Endothelial cell of umbilical vein (primary cell): ENCODE measurements around the gene ETV6. TPM values are rescaled to one million over a fixed set of nuclear protein-coding genes. Genes with fewer than 3 reads are reported as not detected.

ENCODE experiments used
- BruUV-seq: library from RNA; stranded (reverse); fragments of 400-500 nt; replicated peaks from 2 replicates; lab custom pipeline; 2021; lab: Mats Ljungman, UMichigan
- CTCF ChIA-PET: fragments of 300-600, 350-600 bp; sonication (Branson Sonifier 250); formaldehyde crosslinking; loops from one replicate; lab custom pipeline; 2021; ENCODE audit warnings: antibody characterized with exemption, inconsistent platforms; lab: Charles Lee
- POLR2A ChIA-PET: fragments of 300-600, 350-600 bp; sonication (Branson Sonifier 250); formaldehyde crosslinking; loops from one replicate; lab custom pipeline; 2021; ENCODE audit warnings: antibody characterized with exemption, inconsistent platforms; lab: Charles Lee
- DNase-seq: peaks from one replicate; pipeline ENCODE4 v3.0.0-alpha.2; 2011; ENCODE audit warnings: low read depth, low spot score
- FAIRE-seq: peaks from 2 replicates; lab custom pipeline; 2011; peaks lifted over from hg19 to GRCh38; lab: Jason Lieb, UNC
- H2AFZ ChIP-seq: 2 replicates; pipeline ENCODE4 v1.6.0; 2012; ENCODE audit warnings: low read depth, low read length, control low read depth, inconsistent platforms
- H3K27ac ChIP-seq: 2 replicates; pipeline ENCODE4 v1.5.1; 2011; ENCODE audit warnings: low read depth, mild to moderate bottlenecking, control low read depth, low read length, moderate library complexity; ENCODE audit not compliant: insufficient read depth
- H3K27me3 ChIP-seq, 2 experiments: 2 replicates each; pipeline versions ENCODE4 v1.6.0 to v1.6.1; 2011; ENCODE audit warnings: low read length in 2 of 2, mixed read lengths in 1 of 2; ENCODE audit not compliant: control insufficient read depth in 2 of 2, insufficient read depth in 2 of 2
- H3K36me3 ChIP-seq, 2 experiments: 2 replicates in 1 of 2; 3 replicates in 1 of 2; pipeline ENCODE4 v1.5.1; 2011; ENCODE audit warnings: low read length in 2 of 2, mild to moderate bottlenecking in 1 of 2, moderate library complexity in 1 of 2; ENCODE audit not compliant: control insufficient read depth in 2 of 2, insufficient read depth in 2 of 2; ENCODE audit errors: extremely low read depth in 1 of 2
- H3K4me1 ChIP-seq: 3 replicates; pipeline ENCODE4 v1.5.1; 2011; ENCODE audit warnings: mild to moderate bottlenecking, low read length; ENCODE audit not compliant: control insufficient read depth, insufficient read depth; ENCODE audit errors: extremely low read depth
- H3K4me2 ChIP-seq: 2 replicates; pipeline ENCODE4 v1.6.1; 2011; ENCODE audit warnings: low read length, control low read depth, mixed read lengths; ENCODE audit not compliant: insufficient read depth
- H3K4me3 ChIP-seq, 3 experiments: fragments of 200-600 bp in 1 of 3; sonication (generic), shearing (Covaris generic) in 1 of 3; replicated peaks in 1 of 3; 2 replicates each; pipeline ENCODE4 v1.5.1; 2011 to 2016; ENCODE audit warnings: control low read depth in 3 of 3, low read length in 3 of 3, mild to moderate bottlenecking in 2 of 3, inconsistent platforms in 1 of 3, low read depth in 1 of 3, moderate library complexity in 1 of 3; ENCODE audit not compliant: insufficient read depth in 1 of 3
- H3K79me2 ChIP-seq: 2 replicates; pipeline ENCODE4 v1.6.0; 2012; ENCODE audit warnings: low read length, inconsistent platforms; ENCODE audit not compliant: control insufficient read depth, insufficient read depth
- H3K9ac ChIP-seq: replicated peaks from 2 replicates; pipeline ENCODE3; 2011; ENCODE audit warnings: low read length, control low read depth; ENCODE audit not compliant: insufficient read depth; ENCODE audit errors: extremely low read depth
- H3K9me1 ChIP-seq: replicated peaks from 3 replicates; pipeline ENCODE4 v1.6.0; 2011; ENCODE audit warnings: mild to moderate bottlenecking, low read length; ENCODE audit not compliant: control insufficient read depth, insufficient read depth; ENCODE audit errors: extremely low read depth
- H3K9me3 ChIP-seq: replicated peaks from 2 replicates; pipeline ENCODE4 v1.5.1; 2012; ENCODE audit warnings: low read length, inconsistent platforms; ENCODE audit not compliant: control insufficient read depth, insufficient read depth
- H4K20me1 ChIP-seq: replicated peaks from 2 replicates; pipeline ENCODE3; 2011; ENCODE audit warnings: mild to moderate bottlenecking, low read length; ENCODE audit not compliant: control insufficient read depth, insufficient read depth; ENCODE audit errors: extremely low read depth
- CTCF ChIP-seq, 2 donors: IDR thresholded peaks; 1 replicate in 1 of 2; 2 replicates in 1 of 2; pipeline ENCODE4 v1.5.1; 2011; ENCODE audit warnings: low read length in 2 of 2, mild to moderate bottlenecking in 2 of 2, moderate library complexity in 2 of 2, control low read depth in 1 of 2, inconsistent platforms in 1 of 2, low read depth in 1 of 2; ENCODE audit not compliant: insufficient read depth in 1 of 2; ENCODE audit errors: extremely low read depth in 1 of 2
- EZH2 ChIP-seq: IDR thresholded peaks from 2 replicates; pipeline ENCODE4 v1.6.1; 2012; ENCODE audit warnings: borderline replicate concordance, low read depth, mild to moderate bottlenecking, moderate library complexity, low read length, inconsistent platforms; ENCODE audit not compliant: severe bottlenecking
- FOS ChIP-seq: IDR thresholded peaks from 2 replicates; pipeline ENCODE4 v1.6.1; 2011; ENCODE audit warnings: mild to moderate bottlenecking, low read length, moderate library complexity, borderline replicate concordance; ENCODE audit not compliant: insufficient read depth
- GATA2 ChIP-seq: IDR thresholded peaks from 2 replicates; pipeline ENCODE4 v1.7.0; 2011; ENCODE audit warnings: low read depth, mild to moderate bottlenecking, moderate library complexity, mixed read lengths, low read length; ENCODE audit not compliant: insufficient read length, insufficient read depth
- JUN ChIP-seq: IDR thresholded peaks from 2 replicates; pipeline ENCODE4 v1.6.1; 2011; ENCODE audit warnings: borderline replicate concordance, low read depth; ENCODE audit not compliant: insufficient read length, insufficient read depth
- MAX ChIP-seq: IDR thresholded peaks from 2 replicates; pipeline ENCODE4 v1.6.1; 2011; ENCODE audit not compliant: insufficient read depth, insufficient read length
- MYC ChIP-seq: IDR thresholded peaks from one replicate; pipeline ENCODE4 v1.6.1; 2011; ENCODE audit warnings: mild to moderate bottlenecking, low read depth, low read length
- POLR2A ChIP-seq: IDR thresholded peaks from 2 replicates; pipeline ENCODE4 v1.6.1; 2012; ENCODE audit warnings: low read depth, mild to moderate bottlenecking, control low read depth, low read length
- POLR2AphosphoS5 ChIP-seq: IDR thresholded peaks from 2 replicates; pipeline ENCODE4 v1.6.1; 2012; ENCODE audit warnings: low read depth, mild to moderate bottlenecking, control low read depth, low read length, moderate library complexity; ENCODE audit not compliant: insufficient read depth
- dilution Hi-C: fragments of 300-500 bp; cut with MboI; formaldehyde crosslinking; loops from one replicate; pipeline ENCODE4 v1.15.0; 2019; ENCODE audit warnings: low sequenced_read_pairs; ENCODE audit not compliant: extremely low pct_ligation_motif_present
- intact Hi-C: fragments of 100-400 bp; cut with micrococcal nuclease; formaldehyde crosslinking; loops from one replicate; pipeline ENCODE4 v1.10.0; 2022
- polyA plus RNA-seq, 4 experiments: library from polyadenylated mRNA; depleted of rRNA in 3 of 4; stranded (reverse) in 3 of 4; unstranded in 1 of 4; fragments of >200 nt; gene quantifications; 2 replicates each; pipeline versions ENCODE4 v1.2.1 to v1.2.3, GENCODE V29; 2011 to 2012; ENCODE audit warnings: missing spikeins in 1 of 4
- total RNA-seq: library from RNA; stranded (reverse); gene quantifications from 2 replicates; pipeline ENCODE4 v1.2.3, GENCODE V29; 2021

ETV6 gene
- total and polyA plus RNA-seq, 2 donors (not counting 3 experiments of a cell fraction or from before 2014, with no cell fraction given), result 15.9 to 57.1 TPM

- Histone ChIP-seq H3K4me3 (no peak overlapping the region), H3K9me1 (no peaks in the 10 kb centered on the region), H3K9ac (no peak overlapping the region), H3K27ac (no peak overlapping the region), H2AFZ (no peak overlapping the region), H3K79me2 (no peaks in the 10 kb centered on the region), H3K9me3 (no peaks in the 10 kb centered on the region), H3K36me3 (no peaks in the 10 kb centered on the region), H3K4me1 (no peaks in the 10 kb centered on the region), H4K20me1 (no peaks in the 10 kb centered on the region), H3K4me2 (no peak overlapping the region), H3K27me3 (no peaks in the 10 kb centered on the region)
- DNase-seq, result no peak
- ChIA-PET POLR2A (no interaction called here), CTCF (interaction anchor here (1.0 to 1.3 kb wide), 2 partner anchors 13 to 398 kb away, joined by 3 read pairs; no protein-coding TSS in a partner anchor)
- TF ChIP-seq FOS (peak; percentile 3), CTCF (IDR thresholded peaks at IDR 0.05; ENCODE audit: extremely low read depth in 1 of 2, insufficient read depth in 1 of 2, low read depth in 1 of 2, low read length in 2 of 2) (no peak), MAX (no peak)
- no TSS peak for BruUV-seq
- FAIRE-seq, result no peak
- intact Hi-C loops (no loop called here), dilution Hi-C loops (no loop called here)
These were observed 14.1 kb upstream of the ETV6 start for GRCh38 chr12:11635341-11635740.

- Histone ChIP-seq H3K79me2 (no peaks in the 10 kb centered on the region), H3K4me2 (no peak overlapping the region), H3K9ac (no peak overlapping the region), H3K9me1 (no peaks in the 10 kb centered on the region), H2AFZ (no peak overlapping the region), H3K9me3 (no peaks in the 10 kb centered on the region), H3K4me3 (no peak overlapping the region), H4K20me1 (no peaks in the 10 kb centered on the region), H3K27ac (no peak overlapping the region), H3K36me3 (no peaks in the 10 kb centered on the region), H3K27me3 (no peaks in the 10 kb centered on the region), H3K4me1 (no peaks in the 10 kb centered on the region)
- BruUV-seq, result no TSS peak
- dilution Hi-C loops, result no loop called here
- no peak for FAIRE-seq
- CTCF ChIA-PET, result interaction anchor here (0.9 to 1.0 kb wide), 2 partner anchors 15 to 395 kb away, joined by 3 read pairs; no protein-coding TSS in a partner anchor
- POLR2A ChIA-PET, result no interaction called here
- intact Hi-C loops, result no loop called here
- TF ChIP-seq MAX, result no peak
- no peak for TF ChIP-seq MYC
- no peak for TF ChIP-seq FOS
- no peak for TF ChIP-seq CTCF (IDR thresholded peaks at IDR 0.05; ENCODE audit: extremely low read depth in 1 of 2, insufficient read depth in 1 of 2, low read depth in 1 of 2, low read length in 2 of 2)
- TF ChIP-seq POLR2AphosphoS5, result no peak
- no peak for TF ChIP-seq EZH2
- no peak for TF ChIP-seq JUN
- no peak for TF ChIP-seq GATA2
- TF ChIP-seq POLR2A, result no peak
- no peak for DNase-seq
These were observed 11.1 kb upstream of the ETV6 start for GRCh38 chr12:11638315-11638916.
